ENCODE results near the gene CLIC3.
"Not testable (repeated sequence)": the region's sequence is repeated elsewhere in the genome, so short reads cannot be mapped to it uniquely, and the experiment has no call there.

Gene CLIC3

DNA sequence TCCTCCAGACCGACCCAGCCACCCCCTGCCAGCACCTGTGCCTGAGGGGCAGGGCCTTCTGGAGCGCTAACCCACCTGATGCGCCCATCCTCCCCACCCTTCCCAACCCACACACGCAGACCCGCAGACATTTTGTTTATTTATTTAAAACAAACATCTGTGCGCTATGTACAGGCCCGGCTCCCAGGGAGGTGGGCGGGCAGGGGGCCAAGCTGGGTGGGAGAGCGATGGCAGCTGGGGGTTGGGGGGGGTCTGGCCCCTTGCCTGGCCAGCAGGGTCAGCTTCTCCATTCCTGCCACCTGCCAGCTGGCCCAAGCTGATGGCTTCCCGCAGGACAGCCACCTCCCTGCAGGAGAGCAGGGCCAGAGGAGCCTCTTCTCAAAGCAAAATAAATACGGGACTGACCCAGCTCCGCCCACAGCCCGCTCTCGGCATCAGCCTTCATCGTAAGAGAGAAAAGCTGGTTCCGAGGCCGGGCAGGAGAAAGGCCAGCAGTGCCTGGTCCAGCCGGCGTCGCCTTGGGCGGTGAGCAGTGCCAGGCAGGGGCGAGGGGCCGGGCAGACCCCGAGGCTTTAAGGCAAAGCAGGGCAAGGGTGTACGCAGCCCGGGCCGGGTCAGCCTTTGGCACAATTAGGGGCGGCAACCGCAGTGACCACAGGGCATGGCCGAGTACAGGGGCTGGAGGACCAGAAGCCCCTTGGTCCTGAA lies 10.9 kb upstream of the CLIC3 start:
- TF ChIP-seq, protein P1, sequence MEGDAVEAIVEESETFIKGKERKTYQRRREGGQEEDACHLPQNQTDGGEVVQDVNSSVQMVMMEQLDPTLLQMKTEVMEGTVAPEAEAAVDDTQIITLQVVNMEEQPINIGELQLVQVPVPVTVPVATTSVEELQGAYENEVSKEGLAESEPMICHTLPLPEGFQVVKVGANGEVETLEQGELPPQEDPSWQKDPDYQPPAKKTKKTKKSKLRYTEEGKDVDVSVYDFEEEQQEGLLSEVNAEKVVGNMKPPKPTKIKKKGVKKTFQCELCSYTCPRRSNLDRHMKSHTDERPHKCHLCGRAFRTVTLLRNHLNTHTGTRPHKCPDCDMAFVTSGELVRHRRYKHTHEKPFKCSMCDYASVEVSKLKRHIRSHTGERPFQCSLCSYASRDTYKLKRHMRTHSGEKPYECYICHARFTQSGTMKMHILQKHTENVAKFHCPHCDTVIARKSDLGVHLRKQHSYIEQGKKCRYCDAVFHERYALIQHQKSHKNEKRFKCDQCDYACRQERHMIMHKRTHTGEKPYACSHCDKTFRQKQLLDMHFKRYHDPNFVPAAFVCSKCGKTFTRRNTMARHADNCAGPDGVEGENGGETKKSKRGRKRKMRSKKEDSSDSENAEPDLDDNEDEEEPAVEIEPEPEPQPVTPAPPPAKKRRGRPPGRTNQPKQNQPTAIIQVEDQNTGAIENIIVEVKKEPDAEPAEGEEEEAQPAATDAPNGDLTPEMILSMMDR (IDR thresholded peaks at IDR 0.05; ENCODE audit: insufficient read depth, low read depth, low read length, missing control alignments) = no peak
- DNase-seq (ENCODE audit: low read depth) = no peak
- no peak overlapping the region for H3K4me3 ChIP-seq (ENCODE audit: low read depth, low read length)

DNA sequence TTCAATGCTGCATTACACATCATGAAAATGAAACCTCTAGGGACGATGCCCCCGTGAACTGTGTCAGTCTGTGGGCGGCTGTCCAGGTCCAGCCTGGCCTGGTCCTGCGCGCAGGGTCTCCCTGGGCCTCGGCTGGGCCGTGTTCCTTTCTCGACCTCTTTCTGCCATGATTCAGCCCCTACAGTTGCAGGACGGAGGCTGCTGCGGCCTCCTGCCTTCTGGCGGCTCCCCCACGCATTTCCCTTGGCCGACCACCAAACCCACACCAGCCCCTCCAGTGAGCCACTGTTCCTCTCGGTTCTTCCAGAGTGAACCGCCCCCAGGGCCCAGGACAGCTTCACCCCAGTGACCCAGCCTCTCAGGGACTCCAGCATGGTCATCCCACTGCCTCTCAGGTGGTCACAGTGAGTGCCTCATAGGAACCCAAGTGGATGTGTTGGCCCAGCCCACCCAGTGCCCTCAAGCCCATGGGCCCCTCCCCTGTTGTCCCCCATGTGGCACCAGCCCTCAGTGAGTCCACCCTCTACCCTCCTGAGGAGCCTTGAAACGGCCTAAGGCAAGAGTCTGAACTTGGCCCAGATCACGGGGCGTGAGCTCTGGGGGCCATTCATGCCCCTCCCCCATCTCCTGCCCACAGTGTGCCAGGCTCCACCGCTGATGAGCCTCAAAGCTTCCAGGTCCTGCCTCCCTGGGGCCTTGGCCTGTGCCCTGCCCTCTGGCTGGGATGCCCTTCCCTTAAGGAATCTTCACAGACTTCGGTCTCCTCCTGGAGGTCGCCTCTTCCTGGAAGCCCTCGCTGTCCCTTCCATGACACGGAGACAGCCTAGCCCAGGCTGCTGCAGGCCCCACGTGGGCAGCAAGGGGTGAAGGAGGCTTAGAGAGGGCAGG lies 10.0 kb upstream of the CLIC3 start:
- TF ChIP-seq, protein P1 (IDR thresholded peaks at IDR 0.05; ENCODE audit: insufficient read depth, low read depth, low read length, missing control alignments) = no peak
- H3K4me3 ChIP-seq (ENCODE audit: low read depth, low read length) = no peak overlapping the region
- DNase-seq (ENCODE audit: low read depth) = no peak

DNA sequence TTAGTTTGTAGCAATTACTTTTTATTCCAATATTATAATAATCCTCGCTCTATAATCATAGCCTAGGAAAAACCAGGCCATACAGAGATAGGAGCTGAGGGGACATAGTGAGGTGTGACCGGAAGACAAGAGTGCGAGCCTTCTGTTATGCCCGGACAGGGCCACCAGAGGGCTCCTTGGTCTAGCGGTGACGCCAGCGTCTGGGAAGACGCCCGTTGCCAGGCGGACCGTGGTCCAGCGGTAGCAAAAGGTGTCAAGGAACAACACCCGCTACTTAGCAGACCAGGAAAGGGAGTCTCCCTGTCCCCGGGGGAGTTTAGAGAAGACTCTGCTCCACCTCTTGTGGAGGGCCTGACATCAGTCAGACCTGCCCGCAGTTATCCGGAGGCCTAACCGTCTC lies 7.9 kb upstream of the CLIC3 start:
- TF ChIP-seq, protein P1 (IDR thresholded peaks at IDR 0.05; ENCODE audit: insufficient read depth, low read depth, low read length, missing control alignments) = peak; percentile 24
- DNase-seq (ENCODE audit: low read depth) = not testable (repeated sequence)

DNA sequence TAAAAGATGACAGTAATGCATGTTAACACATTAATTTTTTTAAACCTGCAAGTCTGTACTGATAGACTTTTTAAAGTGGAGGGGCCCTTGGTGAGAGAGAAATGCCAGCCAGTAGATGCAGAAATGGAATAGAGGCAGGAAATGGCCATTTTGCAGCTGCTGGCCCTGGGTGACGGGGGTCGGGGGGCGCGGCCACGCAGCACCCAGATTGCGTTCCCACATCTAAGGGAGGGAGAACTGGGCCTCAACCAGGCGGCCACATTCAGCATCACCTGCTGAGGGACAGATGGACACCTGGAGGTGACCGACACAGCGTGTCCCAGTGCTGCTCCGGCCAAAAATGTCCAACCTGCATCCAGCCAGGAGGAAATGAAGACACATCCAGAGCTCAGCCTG lies 6.3 kb upstream of the CLIC3 start:
- H3K4me3 ChIP-seq (ENCODE audit: low read depth, low read length) = no peak overlapping the region
- TF ChIP-seq, protein P1 (IDR thresholded peaks at IDR 0.05; ENCODE audit: insufficient read depth, low read depth, low read length, missing control alignments) = no peak
- no peak for DNase-seq (ENCODE audit: low read depth)

More for the DNA sequence above, 7.9 kb upstream of the CLIC3 start:
- H3K4me3 ChIP-seq (ENCODE audit: low read depth, low read length) = not testable (repeated sequence)

DNA sequence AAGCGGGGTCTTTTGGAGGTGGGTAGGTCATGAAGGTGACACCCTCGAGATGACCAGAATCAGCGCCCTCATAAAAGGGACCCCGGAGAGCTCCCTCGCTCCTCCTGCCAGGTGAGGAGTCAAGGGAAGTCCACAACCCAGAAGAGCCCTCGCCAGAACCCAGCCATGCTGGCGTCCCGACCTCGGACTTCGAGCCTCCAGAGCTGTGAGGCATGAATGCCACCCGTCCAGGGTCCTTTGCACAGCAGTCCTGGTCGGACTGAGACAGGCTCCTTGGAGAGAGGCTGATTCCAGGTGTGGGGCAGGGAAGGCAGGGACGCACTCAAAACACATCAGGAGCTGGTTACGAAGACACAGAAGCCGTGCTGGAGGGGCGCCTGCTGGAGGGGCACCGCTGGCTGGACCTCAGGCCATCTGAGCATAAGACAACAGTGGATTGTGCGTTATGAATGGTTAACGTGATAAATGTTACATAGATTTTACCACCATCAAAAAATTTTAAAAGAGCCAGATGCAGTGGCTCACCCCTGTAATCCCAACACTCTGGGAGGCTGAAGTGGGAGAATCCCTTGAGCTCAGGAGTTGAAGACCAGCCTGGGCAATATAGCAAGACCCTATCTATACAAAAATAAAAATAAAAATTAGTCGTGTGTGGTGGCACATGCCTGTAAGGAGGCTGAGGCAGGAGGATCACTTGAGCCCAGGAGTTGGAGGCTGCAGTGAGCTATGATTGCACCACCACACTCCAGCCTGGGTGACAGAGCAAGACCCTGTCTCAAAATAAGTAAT lies 5.7 kb upstream of the CLIC3 start:
- H3K4me3 ChIP-seq (ENCODE audit: low read depth, low read length) = no peak overlapping the region
- DNase-seq (ENCODE audit: low read depth) = no peak
- TF ChIP-seq, protein P1 (IDR thresholded peaks at IDR 0.05; ENCODE audit: insufficient read depth, low read depth, low read length, missing control alignments) = no peak

DNA sequence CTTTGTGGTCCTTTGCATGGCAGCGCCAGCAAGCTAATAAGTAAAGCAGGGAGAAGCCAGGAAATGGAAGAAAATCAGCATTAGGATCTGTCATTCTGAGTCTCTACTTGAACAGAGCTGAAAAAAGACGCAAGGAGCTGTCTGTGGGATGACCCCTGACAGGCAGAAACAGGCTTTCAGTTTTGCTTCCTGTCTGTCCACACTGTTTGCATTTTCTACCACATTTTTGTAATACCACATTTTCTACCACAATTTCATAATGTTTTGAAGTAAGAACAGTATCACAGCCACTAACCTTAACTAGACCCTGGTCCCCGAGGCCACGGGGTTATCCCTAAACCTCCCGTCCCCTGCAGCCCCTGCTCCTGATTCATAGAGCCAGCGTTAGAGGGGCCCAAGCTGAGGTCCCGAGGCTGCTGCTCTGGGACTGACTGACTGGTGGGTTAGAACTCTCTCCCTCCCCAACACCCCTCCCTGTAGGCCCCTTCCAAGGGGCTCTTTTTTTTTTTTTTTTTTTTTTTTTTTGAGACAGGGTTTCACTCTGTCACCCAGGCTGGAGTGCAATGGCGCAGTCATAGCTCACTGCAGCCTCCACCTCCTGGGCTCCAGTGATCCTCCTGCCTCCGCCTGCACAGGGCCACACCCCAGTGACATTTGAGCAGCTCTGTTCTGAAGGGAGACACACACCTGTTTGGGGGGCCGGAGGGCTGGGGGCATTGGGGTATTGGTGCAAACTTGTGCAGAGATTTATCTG lies 4.0 kb upstream of the CLIC3 start:
- TF ChIP-seq, protein P1 (IDR thresholded peaks at IDR 0.05; ENCODE audit: insufficient read depth, low read depth, low read length, missing control alignments) = no peak
- 0 out of 2 replicates have a peak overlapping the region, but pooled peaks have one; percentile 20 for H3K4me3 ChIP-seq (ENCODE audit: low read depth, low read length)
- DNase-seq (ENCODE audit: low read depth) = peak; percentile 89

All from GM12865 (cell line).